Left lung (tissue), 10 donors: Measurements from ENCODE around the gene RNF167. TPM values are rescaled to one million over a fixed set of nuclear protein-coding genes. Genes with fewer than 3 reads are reported as not detected.

Experiments
- ATAC-seq: fragments of 200-7000 bp; cut with Tn5 transposase; one replicate; pipeline ENCODE4 v1.9.1; 2020; ENCODE audit warnings: moderate library complexity
- DNase-seq, 4 donors: peaks; one replicate each; pipeline ENCODE4 v3.0.0-alpha.2; 2013 to 2020
- H3K27ac ChIP-seq, 2 donors: fragments of 200-600 bp; sonication (generic) in 1 of 2; one replicate each; pipeline versions ENCODE4 v1.5.0 to v1.8.0; 2020 to 2021
- H3K27me3 ChIP-seq, 2 donors: fragments of 200-600 bp; sonication (generic) in 1 of 2; one replicate each; pipeline versions ENCODE4 v1.5.0 to v1.8.0; 2020 to 2021
- H3K36me3 ChIP-seq, 2 donors: fragments of 200-600 bp; sonication (generic) in 1 of 2; one replicate each; pipeline versions ENCODE4 v1.5.0 to v1.8.0; 2020 to 2021
- H3K4me1 ChIP-seq, 2 donors: fragments of 200-600 bp; one replicate each; pipeline ENCODE4 v1.8.0; 2021
- H3K4me3 ChIP-seq, 2 donors: fragments of 200-600 bp; sonication (generic) in 1 of 2; one replicate each; pipeline versions ENCODE4 v1.5.0 to v1.8.0; 2020 to 2021; ENCODE audit warnings: mild to moderate bottlenecking in 1 of 2
- H3K9me3 ChIP-seq, 2 donors: fragments of 200-600 bp; sonication (generic) in 1 of 2; one replicate each; pipeline versions ENCODE4 v1.5.0 to v1.8.0; 2020 to 2021
- intact Hi-C, 2 donors: fragments of 100-400 bp; cut with DNase I; formaldehyde crosslinking; loops; one replicate each; pipeline versions ENCODE4 v1.11.2 to v1.14.2; 2022
- polyA plus RNA-seq, 6 donors: library from polyadenylated mRNA; unstranded; fragments of 120-200 nt; gene quantifications; one replicate each; pipeline ENCODE4 v1.2.1, GENCODE V29; 2013; ENCODE audit not compliant: insufficient read length in 6 of 6
- total RNA-seq, 2 donors: library from RNA; stranded (reverse); fragmentation: NEBNext Ultra II Directional; extraction: Animal tissue kit (Norgen Biotek cat#: 25700); gene quantifications; one replicate each; pipeline ENCODE4 v1.2.1, GENCODE V29; 2021
- TF ChIP-seq, protein P1 (sequence below), 2 donors: fragments of 200-600 bp; sonication (generic) in 1 of 2; IDR thresholded peaks; one replicate each; pipeline versions ENCODE4 v1.5.0 to v1.8.0; 2021; ENCODE audit warnings: antibody characterized with exemption in 2 of 2
- donor health status: DM: no; HTN: yes; CAD: no.
- donor health status: DM: no; HTN: no; CAD: no.

RNF167 gene
- total and polyA plus RNA-seq, 8 donors, result 101 to 126 (median 117) TPM

DNA sequence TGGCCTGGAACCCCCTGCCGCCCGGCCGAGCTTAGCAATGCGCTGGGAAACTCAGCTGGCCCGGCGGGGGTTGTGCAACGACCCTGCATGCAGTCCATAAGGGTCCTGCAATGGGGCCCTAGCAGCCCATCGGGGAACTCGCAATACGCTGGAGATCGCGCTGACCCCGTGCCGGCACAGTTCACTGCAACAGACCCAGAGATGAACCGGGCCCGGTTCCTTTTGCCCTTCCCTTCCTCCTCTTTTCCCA lies 597 bp upstream of the RNF167 start:
- no peaks in the 10 kb centered on the region for H3K27me3 ChIP-seq
- no peak for ATAC-seq
- intact Hi-C loops, result no loop called here
- H3K27ac ChIP-seq, result peak overlapping the region; percentile 96 to 97
- peaks cover 19 to 55% of the 10 kb centered on the region in 2 donors for H3K4me1 ChIP-seq
- TF ChIP-seq, protein P1, sequence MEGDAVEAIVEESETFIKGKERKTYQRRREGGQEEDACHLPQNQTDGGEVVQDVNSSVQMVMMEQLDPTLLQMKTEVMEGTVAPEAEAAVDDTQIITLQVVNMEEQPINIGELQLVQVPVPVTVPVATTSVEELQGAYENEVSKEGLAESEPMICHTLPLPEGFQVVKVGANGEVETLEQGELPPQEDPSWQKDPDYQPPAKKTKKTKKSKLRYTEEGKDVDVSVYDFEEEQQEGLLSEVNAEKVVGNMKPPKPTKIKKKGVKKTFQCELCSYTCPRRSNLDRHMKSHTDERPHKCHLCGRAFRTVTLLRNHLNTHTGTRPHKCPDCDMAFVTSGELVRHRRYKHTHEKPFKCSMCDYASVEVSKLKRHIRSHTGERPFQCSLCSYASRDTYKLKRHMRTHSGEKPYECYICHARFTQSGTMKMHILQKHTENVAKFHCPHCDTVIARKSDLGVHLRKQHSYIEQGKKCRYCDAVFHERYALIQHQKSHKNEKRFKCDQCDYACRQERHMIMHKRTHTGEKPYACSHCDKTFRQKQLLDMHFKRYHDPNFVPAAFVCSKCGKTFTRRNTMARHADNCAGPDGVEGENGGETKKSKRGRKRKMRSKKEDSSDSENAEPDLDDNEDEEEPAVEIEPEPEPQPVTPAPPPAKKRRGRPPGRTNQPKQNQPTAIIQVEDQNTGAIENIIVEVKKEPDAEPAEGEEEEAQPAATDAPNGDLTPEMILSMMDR (IDR thresholded peaks at IDR 0.05), result no peak
- DNase-seq, result peak in 1 of 4 donors; percentile 85
- H3K4me3 ChIP-seq, result peak overlapping the region; percentile 77 to 93
- H3K36me3 ChIP-seq, result peaks cover 0 to 50% of the 10 kb centered on the region in 2 donors
- H3K9me3 ChIP-seq, result no peaks in the 10 kb centered on the region

DNA sequence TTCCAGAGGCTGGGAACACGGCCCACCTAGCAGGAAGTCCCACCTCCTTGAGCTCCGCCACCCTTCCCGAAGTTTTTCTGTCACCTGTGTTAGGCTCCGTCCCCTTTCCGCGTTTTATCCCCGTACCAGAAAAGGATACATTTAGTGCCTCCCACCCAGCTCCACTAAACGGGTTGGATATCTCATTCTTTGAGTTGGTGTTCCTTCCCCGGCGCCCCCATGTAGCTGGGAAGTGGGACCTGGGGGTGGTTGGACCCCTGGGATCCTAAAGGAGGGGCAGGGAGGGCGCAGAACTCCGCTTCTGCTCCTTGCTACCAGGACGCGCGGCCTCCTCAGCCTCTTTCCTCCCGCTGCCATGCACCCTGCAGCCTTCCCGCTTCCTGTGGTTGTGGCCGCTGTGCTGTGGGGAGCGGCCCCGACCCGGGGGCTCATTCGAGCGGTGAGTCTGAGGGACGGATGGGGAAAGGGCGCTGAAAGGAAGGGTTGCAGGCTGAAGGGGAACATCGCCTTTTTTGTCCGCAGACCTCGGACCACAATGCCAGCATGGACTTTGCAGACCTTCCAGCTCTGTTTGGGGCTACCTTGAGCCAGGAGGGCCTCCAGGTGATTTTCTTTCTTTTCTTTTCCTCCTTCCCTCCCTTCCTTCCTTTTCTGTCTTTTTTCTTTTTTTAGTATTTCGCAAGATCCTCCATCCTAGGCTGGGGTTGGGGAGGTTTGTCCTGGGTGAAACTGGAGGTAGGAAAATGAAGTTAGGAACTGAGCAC lies 669 bp downstream of the RNF167 start:
- H3K27me3 ChIP-seq, result no peaks in the 10 kb centered on the region
- ATAC-seq (peak; percentile 77), DNase-seq (peak in 2 of 4 donors; percentile 84)
- TF ChIP-seq, protein P1 (IDR thresholded peaks at IDR 0.05), result no peak
- H3K4me3 ChIP-seq, result peak overlapping the region; percentile 77 to 93
- peak overlapping the region; percentile 96 to 97 for H3K27ac ChIP-seq
- H3K9me3 ChIP-seq, result no peaks in the 10 kb centered on the region
- peaks cover 0 to 62% of the 10 kb centered on the region in 2 donors for H3K36me3 ChIP-seq
- intact Hi-C loops, result no loop called here
- H3K4me1 ChIP-seq, result peaks cover 28 to 66% of the 10 kb centered on the region in 2 donors

DNA sequence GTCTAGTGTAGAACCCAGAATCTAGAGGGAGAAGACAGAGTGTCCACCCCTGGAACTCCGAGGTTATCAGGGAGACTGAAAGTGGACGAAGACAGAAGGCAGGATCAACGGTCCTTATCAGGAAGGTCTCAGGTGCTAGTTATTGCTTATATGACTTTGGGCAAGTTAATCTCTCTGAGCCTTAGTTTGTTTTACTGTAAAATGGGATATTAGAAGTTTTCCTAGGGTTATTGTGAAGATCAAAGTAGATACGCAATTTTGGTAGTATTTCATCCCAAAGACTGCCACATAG lies 1.2 kb downstream of the RNF167 start:
- no peaks in the 10 kb centered on the region for H3K27me3 ChIP-seq
- peak overlapping the region in 1 of 2 donors; percentile 97 for H3K27ac ChIP-seq
- intact Hi-C loops, result no loop called here
- no peaks in the 10 kb centered on the region for H3K9me3 ChIP-seq
- TF ChIP-seq, protein P1 (IDR thresholded peaks at IDR 0.05), result no peak
- H3K4me1 ChIP-seq, result peaks cover 34 to 71% of the 10 kb centered on the region in 2 donors
- no peak for ATAC-seq
- peaks cover 0 to 64% of the 10 kb centered on the region in 2 donors for H3K36me3 ChIP-seq
- H3K4me3 ChIP-seq, result peak overlapping the region; percentile 77 to 93
- DNase-seq, result no peak

DNA sequence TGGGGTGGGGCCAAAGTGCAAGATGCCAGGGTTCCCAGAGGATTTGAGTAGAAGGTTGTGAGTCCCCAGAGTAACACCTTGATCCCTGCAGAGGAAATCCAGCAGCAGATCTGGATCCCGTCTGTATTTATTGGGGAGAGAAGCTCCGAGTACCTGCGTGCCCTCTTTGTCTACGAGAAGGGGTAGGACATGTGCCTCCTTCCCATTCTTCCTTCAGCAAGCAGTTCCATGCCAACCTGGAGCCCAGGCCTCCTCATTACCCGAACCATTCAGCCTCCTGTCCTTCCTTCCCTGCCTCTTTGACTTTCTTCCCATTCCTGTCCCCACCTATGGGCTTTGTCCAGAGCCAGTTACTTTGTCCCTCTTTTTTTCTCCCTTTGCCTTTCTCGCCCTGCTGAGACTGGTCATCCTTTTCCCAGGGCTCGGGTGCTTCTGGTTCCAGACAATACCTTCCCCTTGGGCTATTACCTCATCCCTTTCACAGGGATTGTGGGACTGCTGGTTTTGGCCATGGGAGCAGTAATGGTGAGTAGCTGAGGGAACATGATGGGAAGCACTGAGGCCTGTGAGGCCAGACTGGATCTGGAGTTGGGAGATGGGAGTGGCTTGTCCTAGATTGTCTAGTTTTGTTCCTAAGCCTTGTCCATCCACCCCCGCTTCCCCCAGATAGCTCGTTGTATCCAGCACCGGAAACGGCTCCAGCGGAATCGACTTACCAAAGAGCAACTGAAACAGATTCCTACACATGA lies 2.9 kb downstream of the RNF167 start:
- Histone ChIP-seq H3K36me3 (peaks cover 0 to 59% of the 10 kb centered on the region in 2 donors), H3K27ac (peak overlapping the region in 1 of 2 donors; percentile 100), H3K4me3 (peak overlapping the region in 1 of 2 donors; percentile 100), H3K27me3 (no peaks in the 10 kb centered on the region), H3K4me1 (peaks cover 39 to 78% of the 10 kb centered on the region in 2 donors), H3K9me3 (no peaks in the 10 kb centered on the region)
- TF ChIP-seq, protein P1 (IDR thresholded peaks at IDR 0.05), result no peak
- ATAC-seq (no peak), DNase-seq (peak in 1 of 4 donors; percentile 24)
- intact Hi-C loops, result no loop called here

DNA sequence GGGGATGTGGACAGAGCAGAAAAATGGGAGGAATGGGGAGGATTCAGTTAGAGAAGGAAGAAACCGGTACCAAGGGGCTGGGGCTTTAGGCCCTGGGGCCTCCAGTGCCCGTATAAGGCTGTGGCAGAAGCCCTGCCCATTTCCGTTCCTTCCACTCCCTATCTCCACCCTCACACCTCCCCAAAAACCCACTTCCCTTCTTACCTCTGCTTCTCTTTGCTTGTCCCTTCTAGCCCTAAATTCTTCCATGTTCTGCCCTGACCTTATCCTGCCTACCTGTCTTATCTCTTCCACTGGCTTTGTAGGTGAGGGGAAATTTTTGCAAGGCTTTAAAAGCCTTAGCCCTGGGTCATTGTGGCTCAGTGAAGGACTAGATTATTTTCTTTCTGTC lies 4.1 kb downstream of the RNF167 start:
- H3K36me3 ChIP-seq, result peaks cover 0 to 53% of the 10 kb centered on the region in 2 donors
- peak overlapping the region in 1 of 2 donors; percentile 100 for H3K4me3 ChIP-seq

More for the DNA sequence above, 4.1 kb downstream of the RNF167 start:
- Histone ChIP-seq H3K9me3 (no peaks in the 10 kb centered on the region), H3K27me3 (no peaks in the 10 kb centered on the region), H3K27ac (peak overlapping the region; percentile 58 to 100), H3K4me1 (peaks cover 30 to 66% of the 10 kb centered on the region in 2 donors)
- intact Hi-C loops, result no loop called here
- DNase-seq, result peak in 1 of 4 donors; percentile 81
- TF ChIP-seq, protein P1 (IDR thresholded peaks at IDR 0.05), result no peak
- no peak for ATAC-seq
